KG1 (cell line): ENCODE measurements around the gene PNPO.

Source experiments
- DNase-seq: peaks from one replicate; lab custom pipeline; 2025; lab: John Stamatoyannopoulos, UW

Gene PNPO

GRCh38 chr17:47998044-47998443, 56.7 kb downstream of the PNPO start:
- DNase-seq: no peak
